Loucy (cell line): Measurements from ENCODE around the gene ERAP2.

Experiments used
- H2AFZ ChIP-seq: fragments of 200-600 bp; sonication (generic); 2 replicates; pipeline ENCODE4 v1.6.0; 2016; ENCODE audit warnings: antibody characterized with exemption, mild to moderate bottlenecking, low read length, moderate library complexity
- H3F3A ChIP-seq: fragments of 200-600 bp; 2 replicates; pipeline ENCODE4 v1.6.0; 2016; ENCODE audit warnings: antibody characterized with exemption, low read depth, mild to moderate bottlenecking
- H3K27me3 ChIP-seq: fragments of 200-600 bp; sonication (generic); 2 replicates; pipeline ENCODE4 v1.6.1; 2014; ENCODE audit warnings: low read length, mild to moderate bottlenecking; ENCODE audit not compliant: insufficient read depth, poor library complexity, severe bottlenecking
- H3K36me3 ChIP-seq: fragments of 200-600 bp; sonication (generic); 2 replicates; pipeline ENCODE4 v1.6.1; 2016; ENCODE audit warnings: low read length; ENCODE audit not compliant: insufficient read depth
- H3K4me1 ChIP-seq: fragments of 200-600 bp; sonication (generic); 2 replicates; pipeline ENCODE4 v1.5.1; 2014; ENCODE audit warnings: low read length, mild to moderate bottlenecking; ENCODE audit not compliant: insufficient read depth, poor library complexity, severe bottlenecking
- H3K4me2 ChIP-seq: fragments of 200-600 bp; sonication (generic); 2 replicates; pipeline ENCODE4 v1.6.0; 2014; ENCODE audit warnings: antibody characterized with exemption, low read length, low read depth, mild to moderate bottlenecking; ENCODE audit not compliant: poor library complexity, severe bottlenecking
- H3K4me3 ChIP-seq: fragments of 200-600 bp; sonication (generic); 2 replicates; pipeline ENCODE4 v1.5.1; 2014; ENCODE audit warnings: low read length, mild to moderate bottlenecking, mixed read lengths; ENCODE audit not compliant: poor library complexity, severe bottlenecking
- H3K79me2 ChIP-seq: fragments of 200-600 bp; sonication (generic); 2 replicates; pipeline ENCODE4 v1.6.1; 2014; ENCODE audit warnings: low read length; ENCODE audit not compliant: insufficient read depth
- H3K9ac ChIP-seq: fragments of 200-600 bp; sonication (generic); 2 replicates; pipeline ENCODE4 v1.6.0; 2014; ENCODE audit warnings: mild to moderate bottlenecking, low read depth, low read length, moderate library complexity; ENCODE audit not compliant: poor library complexity, severe bottlenecking
- H3K9me2 ChIP-seq: fragments of 200-600 bp; sonication (generic); replicated peaks from 2 replicates; pipeline ENCODE4 v1.6.1; 2016; ENCODE audit warnings: low read depth, low read length, mixed read lengths
- H3K9me3 ChIP-seq: fragments of 200-600 bp; sonication (generic); 2 replicates; pipeline ENCODE4 v1.6.1; 2014; ENCODE audit warnings: mild to moderate bottlenecking, antibody characterized with exemption, low read length, low read depth; ENCODE audit not compliant: insufficient read depth
- H4K20me1 ChIP-seq: fragments of 200-600 bp; sonication (generic); 2 replicates; pipeline ENCODE4 v1.6.0; 2014; ENCODE audit warnings: antibody characterized with exemption, low read length, mild to moderate bottlenecking; ENCODE audit not compliant: insufficient read depth, poor library complexity, severe bottlenecking
- CTCF ChIP-seq: fragments of 200-600 bp; sonication (generic); conservative IDR thresholded peaks from 2 replicates; pipeline ENCODE4 v1.5.1; 2014; ENCODE audit warnings: mild to moderate bottlenecking, antibody characterized with exemption, low read length
- EZH2phosphoT487 ChIP-seq: fragments of 200-600 bp; IDR thresholded peaks from 2 replicates; pipeline ENCODE4 v1.6.1; 2018; ENCODE audit warnings: antibody characterized with exemption, mild to moderate bottlenecking, moderate library complexity, borderline replicate concordance

The ERAP2 gene

GRCh38 chr5:96940586-96940985 lies 64.3 kb downstream of the ERAP2 start:
- Histone ChIP-seq H3K4me1 (peaks cover 57% of the 10 kb centered on the region), H3F3A (no peaks in the 10 kb centered on the region), H3K4me3 (peak overlapping the region; percentile 83), H3K79me2 (peaks cover 95% of the 10 kb centered on the region), H3K4me2 (peak overlapping the region; percentile 94), H3K9me2 (no peaks in the 10 kb centered on the region), H3K9ac (peak overlapping the region; percentile 46), H3K27me3 (no peaks in the 10 kb centered on the region), H3K36me3 (no peaks in the 10 kb centered on the region), H3K9me3 (no peaks in the 10 kb centered on the region), H2AFZ (no peak overlapping the region), H4K20me1 (peaks cover 67% of the 10 kb centered on the region)
- no peak for TF ChIP-seq CTCF
- TF ChIP-seq EZH2phosphoT487, result no peak

GRCh38 chr5:96941140-96941539 lies 64.8 kb downstream of the ERAP2 start:
- Histone ChIP-seq H3K9me2 (no peaks in the 10 kb centered on the region), H3K4me3 (peak overlapping the region; percentile 83), H3K79me2 (peaks cover 99% of the 10 kb centered on the region), H2AFZ (no peak overlapping the region), H3F3A (no peaks in the 10 kb centered on the region), H3K4me2 (peak overlapping the region; percentile 94), H3K4me1 (peaks cover 62% of the 10 kb centered on the region), H3K27me3 (no peaks in the 10 kb centered on the region), H3K9me3 (no peaks in the 10 kb centered on the region), H3K36me3 (no peaks in the 10 kb centered on the region), H3K9ac (no peak overlapping the region), H4K20me1 (peaks cover 72% of the 10 kb centered on the region)
- TF ChIP-seq CTCF, result no peak
- no peak for TF ChIP-seq EZH2phosphoT487

- H3K4me2 ChIP-seq, result peak overlapping the region; percentile 94
- peaks cover 99% of the 10 kb centered on the region for H3K79me2 ChIP-seq
- H3K4me3 ChIP-seq, result peak overlapping the region; percentile 51
- no peaks in the 10 kb centered on the region for H3K36me3 ChIP-seq
- H2AFZ ChIP-seq, result no peak overlapping the region
- no peaks in the 10 kb centered on the region for H3K9me2 ChIP-seq
- H3K4me1 ChIP-seq, result peaks cover 67% of the 10 kb centered on the region
- H3K27me3 ChIP-seq, result no peaks in the 10 kb centered on the region
- H3F3A ChIP-seq, result no peaks in the 10 kb centered on the region
- no peaks in the 10 kb centered on the region for H3K9me3 ChIP-seq
- no peak overlapping the region for H3K9ac ChIP-seq
- peaks cover 78% of the 10 kb centered on the region for H4K20me1 ChIP-seq
- no peak for TF ChIP-seq EZH2phosphoT487
Measured at GRCh38 chr5:96942078-96942477, 65.8 kb downstream of the ERAP2 start.

- TF ChIP-seq EZH2phosphoT487, result no peak
- TF ChIP-seq CTCF, result no peak
- H3K79me2 ChIP-seq, result peaks cover 99% of the 10 kb centered on the region
- H3K9me3 ChIP-seq, result no peaks in the 10 kb centered on the region
Measured at GRCh38 chr5:96942911-96943310, 66.6 kb downstream of the ERAP2 start.

More at GRCh38 chr5:96942911-96943310, 66.6 kb downstream of the ERAP2 start:
- Histone ChIP-seq H3K27me3 (no peaks in the 10 kb centered on the region), H3K36me3 (no peaks in the 10 kb centered on the region), H3K4me2 (peak overlapping the region; percentile 13), H2AFZ (no peak overlapping the region), H3K4me1 (peaks cover 63% of the 10 kb centered on the region), H3K9ac (no peak overlapping the region), H3F3A (no peaks in the 10 kb centered on the region), H3K9me2 (no peaks in the 10 kb centered on the region), H3K4me3 (no peak overlapping the region), H4K20me1 (peaks cover 73% of the 10 kb centered on the region)
